Mucosa of descending colon (tissue), 3 donors: ENCODE data around the gene HEPACAM2. TPM values are rescaled to one million over a fixed set of nuclear protein-coding genes. Genes with fewer than 3 reads are reported as not detected.
A peak's percentile ranks its signal among the peaks of the same experiment; 100 is the strongest.

Source experiments
- ATAC-seq: fragments of 200-7000 bp; cut with Tn5 transposase; one replicate; pipeline ENCODE4 v1.9.1; 2020; ENCODE audit warnings: mild to moderate bottlenecking, moderate library complexity
- DNase-seq, 3 donors: peaks; one replicate each; pipeline ENCODE4 v3.0.0-alpha.2; 2020
- H3K36me3 ChIP-seq: fragments of 200-600 bp; one replicate; pipeline ENCODE4 v1.8.0; 2021; ENCODE audit warnings: low read depth, mild to moderate bottlenecking
- H3K4me1 ChIP-seq: fragments of 200-600 bp; one replicate; pipeline ENCODE4 v1.8.0; 2021; ENCODE audit warnings: low read depth, mild to moderate bottlenecking
- H3K4me3 ChIP-seq: fragments of 200-600 bp; one replicate; pipeline ENCODE4 v1.8.0; 2021; ENCODE audit warnings: mild to moderate bottlenecking
- H3K9me3 ChIP-seq: fragments of 200-600 bp; one replicate; pipeline ENCODE4 v1.8.0; 2021; ENCODE audit warnings: mild to moderate bottlenecking
- intact Hi-C, 2 donors: fragments of 100-400 bp; cut with DNase I in 1 of 2; cut with micrococcal nuclease in 1 of 2; formaldehyde crosslinking; loops; one replicate each; pipeline versions ENCODE4 v1.11.0 to v1.11.1; 2022; cut with DNase I, micrococcal nuclease
- total RNA-seq, 3 donors: library from RNA; stranded (reverse); fragmentation: NEBNext Ultra II Directional in 2 of 3; extraction: Animal tissue kit (Norgen Biotek cat#: 25700) in 2 of 3; gene quantifications; one replicate each; pipeline versions ENCODE4 v1.2.1 to v1.2.4, GENCODE V29; 2021 to 2023
- TF ChIP-seq, protein P1 (sequence below): fragments of 200-600 bp; IDR thresholded peaks from one replicate; pipeline ENCODE4 v1.8.0; 2022; ENCODE audit warnings: antibody characterized with exemption, mild to moderate bottlenecking
- donor health status: DM: no; HTN: no; CAD: no; lungs with moderate emphysema.
- donor health status: DM: no; HTN: no; CAD: no.
- donor health status: DM: no; HTN: yes; CAD: no.

The HEPACAM2 gene
- total RNA-seq, 3 donors from 2014 or later: 24.2 to 106 (median 70.6) TPM

DNA sequence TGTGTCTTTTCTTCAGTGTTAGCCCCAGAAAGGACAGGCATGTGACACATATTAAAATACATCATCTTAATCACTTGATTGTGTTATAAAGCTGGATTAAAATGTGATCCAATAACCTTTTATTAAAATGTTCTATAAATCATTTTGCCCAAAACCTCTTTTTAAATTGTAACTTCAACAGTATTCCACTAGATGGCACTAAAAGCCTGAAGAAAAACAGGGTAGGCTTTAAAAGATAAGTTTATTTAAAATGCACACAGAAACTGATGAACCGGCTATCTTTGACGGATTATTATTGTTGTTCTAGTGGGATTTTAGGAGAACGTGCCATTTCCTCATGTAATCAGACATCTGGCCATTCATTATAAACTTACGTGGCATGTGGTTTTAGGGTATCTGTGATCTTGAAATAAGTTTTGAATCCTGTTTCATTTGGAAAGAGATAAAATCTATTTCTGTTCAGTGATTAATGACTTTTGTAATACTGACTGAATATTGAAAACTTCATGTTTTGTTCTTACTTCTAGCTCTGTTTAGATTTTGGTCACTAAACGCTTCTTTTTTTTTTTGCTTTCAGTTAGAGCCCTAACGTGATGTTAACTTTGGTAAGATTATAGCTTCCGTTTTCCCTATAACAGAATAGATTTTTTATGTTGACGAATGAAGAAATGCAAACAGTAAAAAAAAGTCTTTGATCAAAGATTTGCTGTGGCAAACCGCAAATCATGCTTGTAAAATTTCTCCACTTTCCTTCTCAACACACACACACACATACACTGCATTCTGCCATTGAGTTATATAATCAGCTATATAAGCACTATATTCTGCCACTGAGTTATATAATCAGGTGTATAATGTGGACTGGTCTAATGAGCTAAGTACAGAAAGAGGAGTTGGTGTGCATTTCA is 19.5 kb upstream of the HEPACAM2 start:
- H3K36me3 ChIP-seq: no peaks in the 10 kb centered on the region
- DNase-seq (peak in 1 of 3 donors; percentile 28), ATAC-seq (peak; percentile 60)
- no peaks in the 10 kb centered on the region for H3K9me3 ChIP-seq
- TF ChIP-seq, protein P1, sequence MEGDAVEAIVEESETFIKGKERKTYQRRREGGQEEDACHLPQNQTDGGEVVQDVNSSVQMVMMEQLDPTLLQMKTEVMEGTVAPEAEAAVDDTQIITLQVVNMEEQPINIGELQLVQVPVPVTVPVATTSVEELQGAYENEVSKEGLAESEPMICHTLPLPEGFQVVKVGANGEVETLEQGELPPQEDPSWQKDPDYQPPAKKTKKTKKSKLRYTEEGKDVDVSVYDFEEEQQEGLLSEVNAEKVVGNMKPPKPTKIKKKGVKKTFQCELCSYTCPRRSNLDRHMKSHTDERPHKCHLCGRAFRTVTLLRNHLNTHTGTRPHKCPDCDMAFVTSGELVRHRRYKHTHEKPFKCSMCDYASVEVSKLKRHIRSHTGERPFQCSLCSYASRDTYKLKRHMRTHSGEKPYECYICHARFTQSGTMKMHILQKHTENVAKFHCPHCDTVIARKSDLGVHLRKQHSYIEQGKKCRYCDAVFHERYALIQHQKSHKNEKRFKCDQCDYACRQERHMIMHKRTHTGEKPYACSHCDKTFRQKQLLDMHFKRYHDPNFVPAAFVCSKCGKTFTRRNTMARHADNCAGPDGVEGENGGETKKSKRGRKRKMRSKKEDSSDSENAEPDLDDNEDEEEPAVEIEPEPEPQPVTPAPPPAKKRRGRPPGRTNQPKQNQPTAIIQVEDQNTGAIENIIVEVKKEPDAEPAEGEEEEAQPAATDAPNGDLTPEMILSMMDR: no peak
- peaks cover 2% of the 10 kb centered on the region for H3K4me1 ChIP-seq
- H3K4me3 ChIP-seq: no peak overlapping the region
- intact Hi-C loops: no loop called here

DNA sequence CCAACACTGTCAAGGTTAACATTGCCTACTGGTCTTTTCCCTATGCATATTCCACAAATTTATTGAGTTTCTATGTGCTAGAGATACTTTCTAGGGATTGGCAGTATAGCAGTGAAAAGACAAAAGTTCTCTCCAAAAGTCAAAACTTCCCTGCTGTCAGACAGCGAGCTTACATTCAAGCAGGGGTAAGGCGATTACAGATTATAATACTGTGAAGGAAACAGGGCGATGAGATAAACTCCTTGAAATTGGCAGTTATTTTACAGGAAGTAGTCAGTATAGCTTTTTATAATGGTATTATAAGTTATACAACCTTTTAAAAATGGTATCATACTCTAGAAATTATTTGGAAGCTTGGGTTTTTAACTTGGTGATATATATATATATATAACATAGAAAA is 15.8 kb upstream of the HEPACAM2 start:
- Histone ChIP-seq H3K4me3 (no peak overlapping the region), H3K36me3 (no peaks in the 10 kb centered on the region), H3K4me1 (peaks cover 6% of the 10 kb centered on the region), H3K9me3 (no peaks in the 10 kb centered on the region)
- TF ChIP-seq, protein P1: no peak
- intact Hi-C loops: no loop called here
- DNase-seq (no peak), ATAC-seq (no peak)

DNA sequence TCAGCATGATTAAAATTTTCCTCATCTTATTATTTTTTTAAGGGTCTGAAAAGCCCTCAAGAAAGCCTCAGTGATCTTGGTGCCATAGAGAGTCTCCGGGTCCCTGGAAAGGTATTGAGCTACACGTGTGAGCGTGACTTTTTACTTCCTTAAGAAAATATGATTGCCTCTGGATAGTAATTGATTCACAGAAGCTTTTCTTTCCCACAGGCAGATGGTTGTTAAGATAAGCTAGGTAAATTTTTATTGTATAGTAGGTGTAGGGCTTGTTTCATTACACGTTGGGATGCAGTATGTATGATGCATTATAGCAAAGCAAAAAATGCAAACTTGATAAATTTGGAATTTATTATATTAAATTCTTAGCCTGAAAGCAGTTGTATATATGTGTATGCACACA is 13.6 kb upstream of the HEPACAM2 start:
- H3K9me3 ChIP-seq: no peaks in the 10 kb centered on the region
- no peak overlapping the region for H3K4me3 ChIP-seq
- ATAC-seq (peak; percentile 62), DNase-seq (no peak)
- TF ChIP-seq, protein P1: no peak
- intact Hi-C loops: no loop called here
- H3K36me3 ChIP-seq: no peaks in the 10 kb centered on the region
- H3K4me1 ChIP-seq: peaks cover 4% of the 10 kb centered on the region

DNA sequence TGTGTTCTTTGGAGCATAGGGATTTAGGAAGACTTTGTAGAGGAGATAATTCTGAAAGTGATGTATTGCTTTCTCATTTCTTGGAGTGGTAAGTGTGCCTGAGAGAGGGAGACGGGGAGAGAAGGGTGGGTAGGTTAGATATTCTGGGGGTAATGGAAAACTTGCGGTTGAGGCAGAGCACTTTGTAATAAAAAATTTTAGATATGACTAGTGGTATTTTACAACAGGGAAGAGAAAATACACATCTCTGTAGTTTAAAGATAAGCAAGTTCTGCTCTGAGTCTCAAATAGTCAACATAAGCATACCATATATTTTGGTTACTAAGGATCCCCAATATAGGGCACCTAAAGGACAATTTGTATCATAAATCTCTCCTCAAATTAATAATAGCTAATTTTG is 12.5 kb upstream of the HEPACAM2 start:
- Histone ChIP-seq H3K36me3 (no peaks in the 10 kb centered on the region), H3K4me1 (peaks cover 4% of the 10 kb centered on the region), H3K9me3 (no peaks in the 10 kb centered on the region), H3K4me3 (no peak overlapping the region)
- intact Hi-C loops: no loop called here
- no peak for DNase-seq
- ATAC-seq: no peak
- TF ChIP-seq, protein P1: no peak

DNA sequence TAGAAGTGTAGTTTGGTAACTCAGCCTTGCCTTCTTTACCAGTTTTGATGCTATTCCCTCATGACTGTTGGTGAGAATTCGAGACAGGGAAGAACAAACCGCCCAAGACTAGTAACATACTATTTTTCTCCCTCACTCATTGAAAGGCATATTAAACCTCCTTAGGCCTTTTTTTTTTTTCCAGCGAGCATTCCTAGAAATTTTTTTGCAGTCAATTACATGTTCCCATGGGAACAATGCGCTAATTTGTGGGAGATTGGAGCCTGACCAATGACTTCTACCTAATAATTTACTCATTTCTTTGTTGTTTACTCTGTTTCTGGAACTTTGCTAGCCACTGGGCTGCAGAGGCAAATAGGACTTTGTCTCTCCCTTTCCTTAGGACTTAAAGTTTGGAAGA is 11.9 kb upstream of the HEPACAM2 start:
- Histone ChIP-seq H3K36me3 (no peaks in the 10 kb centered on the region), H3K9me3 (no peaks in the 10 kb centered on the region), H3K4me3 (no peak overlapping the region), H3K4me1 (peaks cover 6% of the 10 kb centered on the region)
- intact Hi-C loops: no loop called here
- ATAC-seq (no peak), DNase-seq (no peak)
- TF ChIP-seq, protein P1: no peak
